ENCODE results near the gene CLDND1.

CLDND1 gene

DNA sequence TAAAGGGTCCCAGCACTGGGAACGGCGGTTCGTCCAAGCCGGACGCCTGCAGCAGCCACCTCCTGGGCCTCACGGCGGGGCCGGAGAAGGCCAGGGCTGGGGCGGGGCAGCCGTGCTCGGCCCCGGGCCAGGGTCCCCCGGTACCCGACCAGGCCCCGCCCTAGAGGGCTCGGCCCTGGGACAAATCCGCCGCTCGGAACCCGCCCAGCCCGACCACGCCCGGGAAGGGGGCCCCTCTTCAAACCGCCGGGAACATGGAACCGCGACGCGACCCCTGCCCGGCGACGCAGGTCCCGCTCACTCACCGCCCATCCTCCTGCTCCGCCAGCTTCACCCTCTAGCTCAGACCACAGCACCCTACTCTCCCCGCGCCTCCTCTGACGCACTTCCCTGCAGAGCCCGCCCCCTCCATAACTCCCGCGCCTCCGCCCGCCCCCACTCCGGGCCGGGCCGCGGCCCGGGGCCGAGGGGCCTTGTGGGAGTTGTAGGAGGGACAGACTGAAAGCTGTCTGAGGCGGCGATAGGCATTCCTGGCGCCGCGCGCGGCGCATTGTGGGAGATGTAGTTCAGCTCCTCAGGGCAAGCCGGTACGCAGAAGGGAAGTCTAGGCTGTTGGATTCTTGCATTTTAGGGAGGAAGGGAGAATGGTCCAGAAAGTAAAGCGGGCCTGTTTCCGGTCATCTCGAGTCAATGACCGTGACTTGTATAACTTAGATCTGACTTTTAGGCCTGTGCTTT, at the start of gene CLDND1:
TSS of gene CLDND1 (minus strand) at position 359 of the 738 bp plus-strand sequence. CDS start 1,478 bp downstream, outside the sequence.
- TF ChIP-seq, protein P1, sequence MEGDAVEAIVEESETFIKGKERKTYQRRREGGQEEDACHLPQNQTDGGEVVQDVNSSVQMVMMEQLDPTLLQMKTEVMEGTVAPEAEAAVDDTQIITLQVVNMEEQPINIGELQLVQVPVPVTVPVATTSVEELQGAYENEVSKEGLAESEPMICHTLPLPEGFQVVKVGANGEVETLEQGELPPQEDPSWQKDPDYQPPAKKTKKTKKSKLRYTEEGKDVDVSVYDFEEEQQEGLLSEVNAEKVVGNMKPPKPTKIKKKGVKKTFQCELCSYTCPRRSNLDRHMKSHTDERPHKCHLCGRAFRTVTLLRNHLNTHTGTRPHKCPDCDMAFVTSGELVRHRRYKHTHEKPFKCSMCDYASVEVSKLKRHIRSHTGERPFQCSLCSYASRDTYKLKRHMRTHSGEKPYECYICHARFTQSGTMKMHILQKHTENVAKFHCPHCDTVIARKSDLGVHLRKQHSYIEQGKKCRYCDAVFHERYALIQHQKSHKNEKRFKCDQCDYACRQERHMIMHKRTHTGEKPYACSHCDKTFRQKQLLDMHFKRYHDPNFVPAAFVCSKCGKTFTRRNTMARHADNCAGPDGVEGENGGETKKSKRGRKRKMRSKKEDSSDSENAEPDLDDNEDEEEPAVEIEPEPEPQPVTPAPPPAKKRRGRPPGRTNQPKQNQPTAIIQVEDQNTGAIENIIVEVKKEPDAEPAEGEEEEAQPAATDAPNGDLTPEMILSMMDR (IDR thresholded peaks at IDR 0.05) = no peak

DNA sequence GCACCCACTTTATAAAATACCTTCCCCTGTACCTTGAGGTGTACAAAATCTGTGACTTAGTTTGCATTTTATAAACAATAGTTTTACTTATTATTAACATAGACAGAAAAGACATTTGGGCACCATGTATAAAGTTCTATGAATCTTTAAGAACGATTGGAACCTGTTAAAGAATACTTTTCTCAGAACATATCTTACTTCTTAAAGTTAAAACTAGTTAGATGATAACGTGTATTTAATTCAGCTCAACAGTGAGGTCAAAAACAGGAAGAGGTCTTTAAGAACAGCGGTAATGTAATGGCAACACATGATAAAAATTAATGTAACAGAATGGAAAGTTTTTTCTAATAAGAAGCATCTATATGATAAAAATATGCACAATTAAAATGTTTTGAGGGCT, 45.7 kb upstream of the CLDND1 start:
- TF ChIP-seq, protein P1 (IDR thresholded peaks at IDR 0.05) = no peak

DNA sequence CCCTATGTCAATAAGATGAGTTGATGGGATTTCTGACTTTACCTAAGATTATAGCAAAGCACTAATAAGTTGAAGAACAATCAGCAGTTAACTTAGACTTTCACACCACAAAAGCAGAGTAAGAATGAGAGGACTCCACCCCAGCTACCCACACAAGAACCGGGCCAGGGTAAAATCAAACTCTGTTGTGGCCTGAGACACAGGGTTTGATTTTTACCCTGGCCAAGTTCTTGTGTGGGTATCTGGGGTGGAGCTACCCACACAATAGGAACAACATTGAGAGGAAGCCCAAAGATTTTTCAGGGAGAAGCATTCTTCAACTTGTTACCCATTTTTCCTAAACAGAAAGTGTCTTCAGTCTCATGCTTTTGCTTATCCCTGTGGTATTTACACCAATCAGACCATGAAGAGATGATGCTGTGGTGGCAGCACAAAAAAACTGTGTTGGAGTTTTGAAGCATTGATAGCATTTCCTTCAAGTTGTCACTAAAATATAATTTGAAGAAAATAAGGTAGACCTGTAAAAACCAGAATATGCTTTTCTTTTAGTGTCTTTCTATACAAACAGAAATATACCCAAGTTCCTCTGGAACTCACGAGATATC, 45.1 kb upstream of the CLDND1 start:
- TF ChIP-seq, protein P1 (IDR thresholded peaks at IDR 0.05) = no peak

DNA sequence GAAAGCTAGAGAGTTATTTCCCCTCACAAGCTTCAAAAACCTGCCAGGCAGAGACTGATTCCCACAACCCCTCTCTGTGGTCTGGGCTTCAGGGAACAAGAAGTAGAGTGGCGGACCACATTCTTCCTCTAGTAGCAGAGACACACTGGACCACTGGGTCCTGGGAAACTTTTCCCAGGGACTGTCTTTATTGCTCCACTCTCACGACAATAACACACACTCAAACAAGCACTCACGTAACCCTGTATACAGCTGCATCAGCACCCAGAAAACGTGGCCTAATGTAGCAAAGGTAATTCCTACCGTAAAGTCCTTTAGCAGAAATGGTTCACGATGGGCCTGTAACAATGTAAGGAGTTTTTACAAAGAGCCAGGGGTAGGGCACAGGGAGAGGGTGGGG, 43.1 kb upstream of the CLDND1 start:
- TF ChIP-seq, protein P1 (IDR thresholded peaks at IDR 0.05) = no peak

DNA sequence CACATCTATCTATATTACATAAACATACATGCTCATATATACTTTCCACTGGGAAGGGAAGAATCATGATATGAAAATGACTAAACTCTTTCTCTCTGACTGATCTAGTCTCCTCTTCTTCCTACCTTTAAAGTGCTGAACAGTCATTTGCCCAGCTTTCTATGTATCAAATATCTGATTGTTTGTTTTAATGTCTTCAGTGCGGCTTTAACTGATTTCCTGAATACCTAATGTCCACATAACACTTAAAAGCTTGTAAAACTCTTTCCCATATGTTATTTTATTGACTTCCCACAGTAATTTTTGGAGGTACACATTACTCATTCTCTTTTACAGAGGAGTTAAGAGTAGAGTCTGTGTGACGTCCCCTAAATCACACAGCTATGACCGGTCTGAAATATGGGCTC, 42.5 kb upstream of the CLDND1 start:
- TF ChIP-seq, protein P1 (IDR thresholded peaks at IDR 0.05) = no peak

DNA sequence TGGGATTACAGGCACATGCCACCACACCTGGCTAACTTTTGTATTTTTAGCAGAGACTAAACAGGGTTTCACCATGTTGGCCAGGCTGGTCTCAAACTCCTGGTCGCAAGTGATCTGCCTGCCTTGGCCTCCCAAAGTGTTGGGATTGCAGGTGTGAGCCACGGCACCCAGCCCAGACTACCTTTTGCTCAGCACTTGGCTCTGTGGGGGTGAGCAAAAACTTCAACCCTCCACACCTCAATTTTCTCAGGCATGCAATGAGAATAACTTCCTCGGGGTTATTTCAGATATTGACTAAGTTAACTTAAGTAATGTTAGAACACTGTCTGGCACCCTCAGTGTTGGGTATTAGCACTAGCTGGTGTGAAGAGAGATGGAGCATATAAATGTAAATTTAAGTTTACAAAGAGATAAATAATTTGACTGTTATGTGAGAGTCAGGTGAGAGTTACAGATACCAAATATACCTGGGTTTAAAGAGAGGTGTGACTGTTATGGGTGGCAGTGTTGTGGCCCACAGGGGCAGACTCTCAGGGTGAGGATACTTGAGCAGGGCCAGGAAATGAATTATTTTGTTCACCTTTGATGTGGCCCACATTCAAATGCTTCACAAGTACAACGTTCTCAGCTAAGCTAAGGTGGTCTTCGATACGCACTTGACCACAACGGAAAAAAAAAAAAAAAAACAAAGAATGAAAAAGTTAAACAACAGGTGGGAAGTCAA, 41.7 kb upstream of the CLDND1 start:
- TF ChIP-seq, protein P1 (IDR thresholded peaks at IDR 0.05) = no peak

DNA sequence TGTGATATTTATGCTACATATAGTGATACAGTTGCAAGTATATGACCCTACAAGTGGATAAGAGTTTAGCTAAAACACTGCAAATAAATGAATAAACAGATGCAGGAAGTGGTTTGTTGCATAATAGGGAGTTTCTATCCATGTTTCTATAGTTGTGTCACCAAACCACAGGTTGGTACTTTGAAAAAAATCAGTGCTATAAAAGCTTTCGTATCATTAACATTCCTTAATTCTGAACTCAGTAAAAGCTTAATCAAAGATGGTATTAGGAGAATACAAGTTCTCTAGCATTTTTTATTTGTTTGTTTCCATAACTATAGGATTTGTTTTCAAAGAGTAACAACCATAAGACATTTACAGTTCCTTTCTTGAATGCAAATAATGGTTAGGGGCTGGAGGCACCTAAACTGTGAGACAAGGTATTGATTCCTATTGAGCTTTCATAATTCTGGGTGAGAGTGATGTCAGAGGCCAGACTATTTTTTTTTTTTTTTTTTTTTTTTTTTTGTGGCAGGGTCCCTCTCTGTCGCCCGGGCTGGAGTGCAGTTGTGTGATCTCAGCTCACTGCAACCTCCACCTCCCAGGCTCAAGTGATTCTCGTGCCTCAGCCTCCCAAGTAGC, 41.1 kb upstream of the CLDND1 start:
- TF ChIP-seq, protein P1 (IDR thresholded peaks at IDR 0.05) = no peak

All from LNCAP (cell line).